HCT116 (cell line): ENCODE measurements around the gene KCND3. TPM values are rescaled to one million over a fixed set of nuclear protein-coding genes. Genes with fewer than 3 reads are reported as not detected.

Experiments used
- ATAC-seq: fragments of 200-7000 bp; cut with Tn5 transposase; 2 replicates; pipeline ENCODE4 v1.9.1; 2020; ENCODE audit warnings: mild to moderate bottlenecking, moderate library complexity
- BruUV-seq: library from RNA; stranded (reverse); fragments of 400-500 nt; replicated peaks from 2 replicates; lab custom pipeline; 2021; lab: Mats Ljungman, UMichigan
- CTCF ChIA-PET: fragments of 300-600 bp; sonication (Branson Sonifier 250); formaldehyde crosslinking; loops from one replicate; lab custom pipeline; 2021; ENCODE audit warnings: antibody characterized with exemption; lab: Charles Lee
- POLR2A ChIA-PET: fragments of 300-600, 350-600 bp; sonication (Branson Sonifier 250); formaldehyde crosslinking; loops from one replicate; lab custom pipeline; 2021; ENCODE audit warnings: antibody characterized with exemption; lab: Charles Lee
- RAD21 ChIA-PET, 2 experiments: fragments of 300-600 bp; sonication (Branson Sonifier 250); formaldehyde crosslinking; loops; one replicate each; lab custom pipeline; 2023; ENCODE audit warnings: low total read pairs in 2 of 2; ENCODE audit not compliant: uncharacterized antibody in 2 of 2, unreplicated experiment in 2 of 2, low non-redundant PET in 1 of 2; lab: Charles Lee
- DNase-seq: peaks from one replicate; pipeline ENCODE4 v3.0.0-alpha.2; 2010; ENCODE audit warnings: low read depth, low spot score
- H2AFZ ChIP-seq: fragments of 200-600 bp; shearing (Covaris generic), sonication (generic); 2 replicates; pipeline ENCODE4 v1.6.1; 2017; ENCODE audit warnings: low read depth, mixed run types, mixed read lengths, antibody characterized with exemption, low read length; ENCODE audit not compliant: poor library complexity, severe bottlenecking
- H3K27ac ChIP-seq: 2 replicates; pipeline ENCODE4 v1.5.1; 2012; ENCODE audit warnings: low read depth, low read length
- H3K27me3 ChIP-seq: fragments of 200-600 bp; sonication (generic); 2 replicates; pipeline ENCODE4 v1.6.1; 2016; ENCODE audit warnings: mixed run types, low read length, mixed read lengths; ENCODE audit not compliant: insufficient read depth
- H3K36me3 ChIP-seq, 2 experiments: fragments of 200-500 bp in 1 of 2; fragments of 200-600 bp in 1 of 2; sonication (Bioruptor generic) in 1 of 2; sonication (generic) in 1 of 2; 2 replicates each; pipeline versions ENCODE4 v1.5.1 to v1.6.1; 2014 to 2016; ENCODE audit warnings: low read length in 2 of 2, inconsistent platforms in 1 of 2, mixed read lengths in 1 of 2, mixed run types in 1 of 2; ENCODE audit not compliant: insufficient read depth in 2 of 2, control insufficient read depth in 1 of 2
- H3K4me1 ChIP-seq, 2 experiments: fragments of 200-600 bp in 1 of 2; sonication (generic) in 1 of 2; 2 replicates each; pipeline versions ENCODE4 v1.5.1 to v1.6.1; 2012 to 2017; ENCODE audit warnings: low read length in 2 of 2, inconsistent platforms in 1 of 2, mild to moderate bottlenecking in 1 of 2, mixed read lengths in 1 of 2, mixed run types in 1 of 2, moderate library complexity in 1 of 2; ENCODE audit not compliant: insufficient read depth in 2 of 2, control insufficient read depth in 1 of 2
- H3K4me2 ChIP-seq: fragments of 200-600 bp; sonication (generic); 2 replicates; pipeline ENCODE4 v1.6.1; 2017; ENCODE audit warnings: mixed run types, low read length, mixed read lengths
- H3K4me3 ChIP-seq, 2 experiments: fragments of 200-600 bp in 1 of 2; sonication (generic) in 1 of 2; replicated peaks in 1 of 2; 2 replicates each; pipeline ENCODE4 v1.5.1; 2011 to 2016; ENCODE audit warnings: low read length in 2 of 2, control low read depth in 1 of 2, low read depth in 1 of 2, mild to moderate bottlenecking in 1 of 2, mixed read lengths in 1 of 2, mixed run types in 1 of 2
- H3K79me2 ChIP-seq: fragments of 200-600 bp; sonication (generic); 2 replicates; pipeline ENCODE4 v1.6.1; 2017; ENCODE audit warnings: mild to moderate bottlenecking, mixed run types, low read length, moderate library complexity, mixed read lengths; ENCODE audit not compliant: insufficient read depth
- H3K9ac ChIP-seq: fragments of 200-600 bp; sonication (generic); 2 replicates; pipeline ENCODE4 v1.6.1; 2016; ENCODE audit warnings: low read length, mixed read lengths
- H3K9me2 ChIP-seq: fragments of 200-600 bp; sonication (generic), shearing (Covaris generic); 2 replicates; pipeline ENCODE4 v1.6.1; 2017; ENCODE audit warnings: mixed run types, mild to moderate bottlenecking, moderate library complexity; ENCODE audit not compliant: insufficient read depth
- H3K9me3 ChIP-seq, 2 experiments: fragments of 200-500 bp in 1 of 2; fragments of 200-600 bp in 1 of 2; sonication (Bioruptor generic) in 1 of 2; sonication (generic) in 1 of 2; 2 replicates each; pipeline ENCODE4 v1.6.1; 2014 to 2017; ENCODE audit warnings: low read length in 2 of 2, mixed read lengths in 2 of 2, inconsistent platforms in 1 of 2, low read depth in 1 of 2, mild to moderate bottlenecking in 1 of 2, mixed run types in 1 of 2, moderate library complexity in 1 of 2; ENCODE audit not compliant: control insufficient read depth in 1 of 2, insufficient read depth in 1 of 2
- H4K20me1 ChIP-seq: fragments of 200-600 bp; sonication (generic), shearing (Covaris generic); 2 replicates; pipeline ENCODE4 v1.6.1; 2017; ENCODE audit warnings: mixed run types, mild to moderate bottlenecking, moderate library complexity; ENCODE audit not compliant: insufficient read depth
- EZH2phosphoT487 ChIP-seq: fragments of 200-600 bp; IDR thresholded peaks from 2 replicates; pipeline ENCODE4 v1.6.1; 2018; ENCODE audit warnings: antibody characterized with exemption, borderline replicate concordance
- JUND ChIP-seq: IDR thresholded peaks from 2 replicates; pipeline ENCODE4 v1.6.1; 2012
- POLR2A ChIP-seq: IDR thresholded peaks from 2 replicates; pipeline ENCODE4 v1.7.0; 2011; ENCODE audit warnings: borderline replicate concordance; ENCODE audit not compliant: insufficient read depth, insufficient read length; ENCODE audit errors: extremely low read depth
- POLR2AphosphoS5 ChIP-seq: IDR thresholded peaks from 2 replicates; pipeline ENCODE4 v1.6.1; 2011; ENCODE audit warnings: mild to moderate bottlenecking, low read depth, low read length, moderate library complexity
- TCF7L2 ChIP-seq: IDR thresholded peaks from 2 replicates; pipeline ENCODE4 v1.7.0; 2011; ENCODE audit warnings: borderline replicate concordance, inconsistent platforms; ENCODE audit not compliant: insufficient read depth, insufficient read length; ENCODE audit errors: extremely low read depth
- YY1 ChIP-seq: IDR thresholded peaks from 2 replicates; pipeline ENCODE4 v1.6.1; 2011; ENCODE audit warnings: low read length, low read depth, moderate library complexity, mild to moderate bottlenecking; ENCODE audit not compliant: insufficient replicate concordance; ENCODE audit errors: extremely low read depth
- intact Hi-C: fragments of 100-400 bp; cut with micrococcal nuclease; formaldehyde crosslinking; loops from 2 replicates; pipeline ENCODE4 v1.10.0; 2022
- total RNA-seq: library from RNA; stranded (reverse); gene quantifications from one replicate; pipeline ENCODE4 v1.2.1, GENCODE V29; 2021; ENCODE audit not compliant: unreplicated experiment
- TF ChIP-seq, protein P1 (sequence below): IDR thresholded peaks from 2 replicates; pipeline ENCODE4 v1.6.1; 2012; ENCODE audit warnings: low read depth

The KCND3 gene
- total RNA-seq, 1 experiment from 2014 or later = 0.44 TPM

GRCh38 chr1:111855260-111855659 lies 134.2 kb downstream of the KCND3 start:
- DNase-seq (no peak), ATAC-seq (no peak)
- Histone ChIP-seq H3K27me3 (peaks cover 72% of the 10 kb centered on the region), H3K27ac (no peak overlapping the region), H4K20me1 (no peaks in the 10 kb centered on the region), H3K4me2 (no peak overlapping the region), H3K4me1 (no peaks in the 10 kb centered on the region), H3K9me3 (no peaks in the 10 kb centered on the region), H3K9me2 (no peaks in the 10 kb centered on the region), H3K79me2 (no peaks in the 10 kb centered on the region), H3K9ac (no peak overlapping the region), H3K36me3 (no peaks in the 10 kb centered on the region), H3K4me3 (no peak overlapping the region), H2AFZ (no peak overlapping the region)
- POLR2A ChIA-PET = no interaction called here
- RAD21 ChIA-PET = no interaction called here
- BruUV-seq = no TSS peak
- intact Hi-C loops = no loop called here
- TF ChIP-seq TCF7L2 (no peak), POLR2A (no peak), YY1 (no peak), POLR2AphosphoS5 (no peak), EZH2phosphoT487 (no peak), JUND (no peak)
- TF ChIP-seq, protein P1, sequence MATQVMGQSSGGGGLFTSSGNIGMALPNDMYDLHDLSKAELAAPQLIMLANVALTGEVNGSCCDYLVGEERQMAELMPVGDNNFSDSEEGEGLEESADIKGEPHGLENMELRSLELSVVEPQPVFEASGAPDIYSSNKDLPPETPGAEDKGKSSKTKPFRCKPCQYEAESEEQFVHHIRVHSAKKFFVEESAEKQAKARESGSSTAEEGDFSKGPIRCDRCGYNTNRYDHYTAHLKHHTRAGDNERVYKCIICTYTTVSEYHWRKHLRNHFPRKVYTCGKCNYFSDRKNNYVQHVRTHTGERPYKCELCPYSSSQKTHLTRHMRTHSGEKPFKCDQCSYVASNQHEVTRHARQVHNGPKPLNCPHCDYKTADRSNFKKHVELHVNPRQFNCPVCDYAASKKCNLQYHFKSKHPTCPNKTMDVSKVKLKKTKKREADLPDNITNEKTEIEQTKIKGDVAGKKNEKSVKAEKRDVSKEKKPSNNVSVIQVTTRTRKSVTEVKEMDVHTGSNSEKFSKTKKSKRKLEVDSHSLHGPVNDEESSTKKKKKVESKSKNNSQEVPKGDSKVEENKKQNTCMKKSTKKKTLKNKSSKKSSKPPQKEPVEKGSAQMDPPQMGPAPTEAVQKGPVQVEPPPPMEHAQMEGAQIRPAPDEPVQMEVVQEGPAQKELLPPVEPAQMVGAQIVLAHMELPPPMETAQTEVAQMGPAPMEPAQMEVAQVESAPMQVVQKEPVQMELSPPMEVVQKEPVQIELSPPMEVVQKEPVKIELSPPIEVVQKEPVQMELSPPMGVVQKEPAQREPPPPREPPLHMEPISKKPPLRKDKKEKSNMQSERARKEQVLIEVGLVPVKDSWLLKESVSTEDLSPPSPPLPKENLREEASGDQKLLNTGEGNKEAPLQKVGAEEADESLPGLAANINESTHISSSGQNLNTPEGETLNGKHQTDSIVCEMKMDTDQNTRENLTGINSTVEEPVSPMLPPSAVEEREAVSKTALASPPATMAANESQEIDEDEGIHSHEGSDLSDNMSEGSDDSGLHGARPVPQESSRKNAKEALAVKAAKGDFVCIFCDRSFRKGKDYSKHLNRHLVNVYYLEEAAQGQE = no peak
- CTCF ChIA-PET = no interaction called here
